Forelimb muscle (tissue), 1 donor: Measurements from ENCODE around the gene DOK5. TPM values are rescaled to one million over a fixed set of nuclear protein-coding genes. Genes with fewer than 3 reads are reported as not detected.

Source experiments
- DNase-seq: peaks from one replicate; pipeline ENCODE4 v3.0.0-alpha.2; 2013; ENCODE audit warnings: low read depth
- polyA plus RNA-seq: library from polyadenylated mRNA; unstranded; fragments of 120-200 nt; gene quantifications from one replicate; pipeline ENCODE4 v1.2.1, GENCODE V29; 2013; ENCODE audit not compliant: insufficient read length

Gene DOK5
- polyA plus RNA-seq, 1 donor, result 29.0 TPM

DNA sequence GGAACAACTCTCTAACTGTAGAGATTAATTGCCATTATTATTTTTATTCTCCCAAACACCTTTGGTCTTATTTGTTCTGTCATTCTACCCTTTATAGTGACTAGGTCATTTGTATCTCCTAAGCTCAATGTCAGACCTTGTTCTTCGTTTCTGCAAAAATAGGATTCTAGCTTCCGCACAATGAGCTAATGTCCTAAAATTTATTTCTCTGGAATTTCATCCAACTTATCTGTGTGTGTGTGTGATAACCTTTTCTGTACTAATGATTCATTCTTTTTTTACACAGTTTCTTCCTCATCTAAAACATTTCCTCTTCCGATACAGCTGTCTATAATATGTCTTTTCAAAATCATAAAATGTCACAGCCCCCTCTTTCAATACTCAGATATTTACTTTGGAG, 84.5 kb downstream of the DOK5 start:
- DNase-seq, result no peak

- no peak for DNase-seq
Observed at GRCh38 chr20:54560357-54560756, 85.0 kb downstream of the DOK5 start.

DNA sequence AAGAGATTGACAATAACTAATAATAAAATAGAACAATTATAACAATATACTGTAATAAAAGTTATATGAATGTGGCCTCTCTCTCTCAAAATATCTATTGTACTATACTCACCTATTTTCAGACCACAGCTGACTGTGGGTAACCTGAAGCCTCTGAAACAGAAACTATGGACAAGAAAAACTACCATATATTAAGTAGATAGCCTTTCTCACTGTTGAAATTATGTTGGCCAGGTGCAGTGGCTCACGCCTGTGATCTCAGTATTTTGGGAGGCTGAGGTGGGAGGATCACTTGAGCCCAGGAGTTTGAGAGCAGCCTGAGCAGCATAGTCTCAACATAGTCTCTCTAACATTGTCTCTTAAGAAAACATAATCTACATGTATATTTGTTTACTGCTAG, 89.9 kb downstream of the DOK5 start:
- DNase-seq, result no peak

DNA sequence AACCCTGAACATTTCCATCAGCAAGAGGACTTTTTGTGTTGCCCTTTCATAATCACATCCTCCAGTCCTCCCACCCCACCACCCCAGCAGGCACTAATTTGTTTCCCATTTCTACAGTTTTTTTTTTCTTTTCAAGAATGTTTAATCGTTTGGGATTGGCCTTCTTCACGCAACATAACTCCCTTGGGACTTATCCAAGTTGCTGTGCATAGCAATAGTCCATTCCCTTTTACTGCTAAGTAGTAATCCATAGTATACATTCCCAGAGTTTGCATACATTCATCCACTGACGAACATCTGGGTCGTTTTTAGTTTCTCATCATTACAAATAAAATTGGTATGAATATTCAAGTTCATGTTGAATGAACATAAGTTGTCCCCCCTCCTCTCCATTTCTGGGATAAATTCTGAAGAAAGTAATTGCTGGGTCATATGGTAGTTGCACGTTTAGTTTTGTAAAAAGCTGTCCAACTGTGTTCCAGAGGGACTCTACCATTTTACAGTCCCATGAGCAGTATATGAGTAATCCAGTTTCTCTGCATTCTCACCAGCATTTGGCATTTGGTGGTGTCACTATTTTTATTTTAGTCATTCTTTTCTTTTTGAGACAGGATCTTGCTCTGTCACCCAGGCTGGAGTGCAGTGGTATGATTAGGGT, 90.8 kb downstream of the DOK5 start:
- DNase-seq, result no peak

GRCh38 chr20:54570561-54570960, 95.2 kb downstream of the DOK5 start:
- DNase-seq, result no peak

GRCh38 chr20:54572665-54573435, 97.5 kb downstream of the DOK5 start:
- DNase-seq, result no peak

DNA sequence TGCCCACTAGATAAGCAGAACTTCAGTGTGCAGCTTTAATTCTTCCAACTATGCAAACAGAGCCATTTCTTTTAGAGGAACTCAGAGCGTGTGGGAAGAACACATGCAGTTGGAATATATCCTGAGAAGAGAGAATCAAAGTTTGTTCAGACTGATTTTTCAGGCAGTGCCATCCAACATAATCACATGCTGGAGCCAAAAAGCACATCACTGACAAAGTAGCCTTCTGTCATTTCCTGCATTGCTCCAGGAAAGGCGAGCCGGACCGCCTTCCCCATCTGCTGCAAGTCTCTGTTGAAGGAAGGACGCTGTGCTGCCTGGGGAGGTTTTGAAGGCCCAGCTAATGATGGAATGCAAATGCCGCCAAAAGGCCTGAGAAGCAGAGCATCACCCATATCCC, 98.4 kb downstream of the DOK5 start:
- DNase-seq, result no peak

- no peak for DNase-seq
Observed at GRCh38 chr20:54576518-54576917, 101.1 kb downstream of the DOK5 start.

DNA sequence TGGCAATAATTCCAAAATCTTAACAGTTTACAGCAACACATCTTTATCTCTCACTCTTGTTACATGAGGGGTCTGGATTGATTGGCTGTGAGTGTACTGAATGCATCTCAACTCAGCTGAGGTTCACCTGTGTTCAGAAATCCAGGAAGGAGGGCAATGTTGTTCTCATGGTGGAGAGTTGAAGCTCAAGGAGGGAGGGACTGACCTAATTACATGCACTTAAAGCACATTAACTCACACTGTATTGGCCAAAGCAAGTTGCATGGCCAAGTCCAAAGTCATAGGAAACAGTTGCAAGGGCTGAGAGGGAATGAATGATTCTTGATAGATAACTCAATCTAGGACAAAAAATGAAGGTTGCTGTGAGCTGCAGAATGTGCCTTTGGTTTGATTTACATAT, 102.2 kb downstream of the DOK5 start:
- no peak for DNase-seq

GRCh38 chr20:54585217-54585616, 109.8 kb downstream of the DOK5 start:
- no peak for DNase-seq

DNA sequence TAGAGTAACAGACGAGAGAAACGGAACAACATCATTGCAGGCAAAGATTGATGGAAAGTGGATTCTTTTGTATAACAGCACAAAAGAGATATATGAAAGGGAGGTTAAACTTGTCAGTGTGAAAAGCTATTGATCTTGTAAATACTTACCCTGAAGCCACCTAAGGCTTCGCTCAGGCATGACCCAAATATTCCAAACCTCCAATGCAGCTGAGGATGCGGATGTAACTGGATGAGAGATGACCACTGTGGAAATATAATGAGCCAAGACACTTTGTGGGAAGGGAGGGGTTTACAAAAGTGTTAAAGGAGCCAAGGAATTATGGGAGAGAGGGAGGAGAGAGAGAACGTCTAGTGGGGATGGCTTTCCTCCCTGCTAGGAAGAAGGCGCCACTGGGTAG, 112.0 kb downstream of the DOK5 start:
- DNase-seq, result no peak

- no peak for DNase-seq
Observed at GRCh38 chr20:54589402-54590030, 114.1 kb downstream of the DOK5 start.

- no peak for DNase-seq
Observed at GRCh38 chr20:54590856-54591255, 115.5 kb downstream of the DOK5 start.

GRCh38 chr20:54596651-54597050, 121.3 kb downstream of the DOK5 start:
- no peak for DNase-seq

DNA sequence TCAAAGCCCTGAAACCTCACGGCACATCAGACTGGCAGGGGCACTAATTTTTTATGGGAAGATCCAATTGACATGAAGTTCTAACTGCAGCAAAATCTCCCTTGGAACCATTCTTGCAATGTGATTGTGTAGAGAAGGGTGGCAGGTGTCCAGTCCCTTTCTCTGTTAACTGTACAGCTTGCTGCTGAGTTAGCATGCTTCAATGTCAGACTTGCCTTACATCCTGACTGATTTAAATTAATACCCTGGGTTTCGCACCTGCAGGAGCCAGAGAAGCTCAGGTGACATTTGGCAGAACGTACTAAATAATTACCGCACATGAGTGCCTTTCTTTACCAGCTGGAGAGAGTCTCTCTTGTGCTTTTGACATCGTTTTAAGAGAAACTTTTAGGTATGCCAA, 123.0 kb downstream of the DOK5 start:
- DNase-seq, result no peak

DNA sequence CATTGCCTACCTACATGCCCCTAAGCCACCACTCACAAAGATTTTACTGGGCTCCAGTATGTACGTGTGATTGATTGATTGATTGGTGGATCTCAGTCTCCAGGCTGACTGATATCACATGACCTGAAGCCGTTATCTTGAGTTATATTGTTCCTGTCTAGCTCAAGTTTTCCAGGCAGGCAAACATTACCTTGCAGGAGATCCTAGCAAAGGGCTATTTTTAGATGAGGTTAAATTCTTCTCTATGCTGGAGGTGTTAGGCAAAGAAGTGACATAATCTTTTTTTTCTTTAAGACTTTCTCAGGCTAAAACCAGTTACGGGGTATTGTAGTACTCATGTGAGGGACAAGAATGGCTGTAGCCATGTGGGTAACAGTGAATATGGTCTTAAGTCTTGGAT, 125.2 kb downstream of the DOK5 start:
- no peak for DNase-seq

DNA sequence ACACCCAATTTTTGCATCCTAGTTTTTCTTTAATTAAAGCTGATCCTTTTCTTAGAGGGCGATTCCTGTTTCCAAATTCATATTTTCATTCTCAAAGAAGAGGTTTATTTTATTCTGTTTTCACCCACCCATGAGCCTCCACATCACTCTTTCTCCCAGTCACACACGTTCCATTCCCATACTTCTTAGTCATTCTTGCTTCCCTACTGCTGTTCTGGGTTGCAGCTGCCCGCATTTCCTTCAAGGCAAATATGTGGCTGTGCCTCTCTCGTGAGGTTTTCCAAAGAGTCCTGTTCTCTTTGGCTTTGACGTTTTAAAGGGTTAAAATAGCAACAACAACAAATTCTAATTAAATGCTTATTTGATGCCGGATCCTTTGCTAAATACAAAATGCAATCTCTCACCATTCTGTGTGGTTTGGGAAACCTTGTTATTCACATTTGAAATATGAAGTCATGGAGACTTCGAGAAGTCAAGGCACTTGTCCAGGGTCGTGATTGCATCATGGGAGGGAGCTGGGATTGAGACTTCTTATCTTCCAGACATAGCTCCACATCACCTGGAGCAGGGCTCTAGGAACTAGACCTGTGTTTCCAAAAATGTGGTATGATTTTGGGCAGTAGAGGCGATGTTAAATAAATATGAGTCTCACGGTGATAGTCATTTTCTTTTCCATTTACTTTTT, 126.6 kb downstream of the DOK5 start:
- no peak for DNase-seq

DNA sequence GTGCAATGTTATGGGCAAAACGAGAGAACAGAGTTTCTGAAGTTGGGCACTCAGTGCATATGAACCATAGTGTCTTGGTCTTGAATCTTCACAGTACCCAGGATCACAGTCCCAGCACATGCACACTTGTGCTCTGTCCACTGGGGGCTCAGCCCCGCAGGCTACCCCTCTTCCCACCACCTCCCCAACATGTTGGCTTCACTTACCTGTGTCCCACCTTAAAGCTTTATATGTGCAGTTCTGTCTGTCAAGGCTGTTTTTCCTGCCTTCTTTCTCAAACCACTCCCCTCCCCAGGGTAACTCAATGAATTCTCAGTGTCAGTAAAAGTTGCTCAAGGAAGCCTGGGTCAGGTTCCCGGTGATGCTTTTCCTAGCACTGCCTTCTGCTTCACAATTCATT, 129.9 kb downstream of the DOK5 start:
- no peak for DNase-seq

GRCh38 chr20:54606380-54606779, 131.0 kb downstream of the DOK5 start:
- no peak for DNase-seq

DNA sequence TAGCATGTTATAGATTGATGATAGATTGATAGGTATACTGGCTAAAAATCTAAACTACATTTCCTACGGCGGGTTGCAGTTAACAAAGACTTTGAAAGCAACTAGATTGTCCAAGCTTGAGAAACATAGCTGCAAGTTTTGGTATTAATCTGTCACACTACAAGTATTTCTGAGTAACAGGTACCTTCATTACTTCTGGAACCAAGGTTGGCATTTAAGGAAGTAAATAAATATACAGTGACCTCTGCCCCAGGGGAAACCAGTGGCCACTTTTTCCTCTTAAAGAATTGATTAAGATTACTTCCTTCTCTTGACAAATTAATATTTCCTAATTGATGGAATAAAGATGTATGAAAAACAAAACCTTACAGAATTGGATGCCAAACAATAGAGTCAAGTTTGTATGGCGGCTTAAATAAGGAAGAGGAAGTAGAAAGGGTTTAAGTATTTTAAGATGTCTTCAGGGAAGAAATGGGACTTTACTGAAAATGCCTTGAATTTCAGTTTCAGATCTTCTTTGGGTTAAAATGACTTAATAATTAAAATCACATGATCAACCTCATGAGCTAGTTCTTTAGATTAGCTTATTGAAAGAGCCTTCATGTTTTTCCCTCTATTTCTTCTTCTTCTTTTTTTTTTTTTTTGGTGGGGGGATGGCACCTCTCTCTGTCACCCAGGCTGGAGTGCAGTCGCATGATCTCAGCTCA, 132.8 kb downstream of the DOK5 start:
- DNase-seq, result no peak

DNA sequence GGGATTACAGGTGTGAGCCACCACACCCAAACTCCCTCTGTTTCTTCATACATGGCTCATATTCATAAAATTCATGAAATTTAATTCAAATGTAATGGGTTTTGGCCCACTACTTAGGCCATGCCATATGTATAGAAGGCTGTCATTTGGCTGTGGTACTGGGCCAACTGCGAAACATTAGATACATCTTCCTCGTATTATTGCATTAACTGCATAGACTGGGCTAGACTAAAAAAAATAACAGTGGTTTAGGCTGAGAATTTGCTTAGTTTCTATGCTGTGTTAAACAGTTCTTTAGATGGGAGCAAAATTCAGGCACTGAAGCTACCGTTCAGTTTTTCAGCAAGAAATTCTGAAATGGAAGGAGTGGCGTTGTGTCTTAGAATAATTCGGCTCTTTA, 133.6 kb downstream of the DOK5 start:
- DNase-seq, result no peak
